ENCODE data around the gene GAP43. TPM values are rescaled to one million over a fixed set of nuclear protein-coding genes. Genes with fewer than 3 reads are reported as not detected.

Gene GAP43, protein sequence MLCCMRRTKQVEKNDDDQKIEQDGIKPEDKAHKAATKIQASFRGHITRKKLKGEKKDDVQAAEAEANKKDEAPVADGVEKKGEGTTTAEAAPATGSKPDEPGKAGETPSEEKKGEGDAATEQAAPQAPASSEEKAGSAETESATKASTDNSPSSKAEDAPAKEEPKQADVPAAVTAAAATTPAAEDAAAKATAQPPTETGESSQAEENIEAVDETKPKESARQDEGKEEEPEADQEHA
- not detected for total RNA-seq

DNA sequence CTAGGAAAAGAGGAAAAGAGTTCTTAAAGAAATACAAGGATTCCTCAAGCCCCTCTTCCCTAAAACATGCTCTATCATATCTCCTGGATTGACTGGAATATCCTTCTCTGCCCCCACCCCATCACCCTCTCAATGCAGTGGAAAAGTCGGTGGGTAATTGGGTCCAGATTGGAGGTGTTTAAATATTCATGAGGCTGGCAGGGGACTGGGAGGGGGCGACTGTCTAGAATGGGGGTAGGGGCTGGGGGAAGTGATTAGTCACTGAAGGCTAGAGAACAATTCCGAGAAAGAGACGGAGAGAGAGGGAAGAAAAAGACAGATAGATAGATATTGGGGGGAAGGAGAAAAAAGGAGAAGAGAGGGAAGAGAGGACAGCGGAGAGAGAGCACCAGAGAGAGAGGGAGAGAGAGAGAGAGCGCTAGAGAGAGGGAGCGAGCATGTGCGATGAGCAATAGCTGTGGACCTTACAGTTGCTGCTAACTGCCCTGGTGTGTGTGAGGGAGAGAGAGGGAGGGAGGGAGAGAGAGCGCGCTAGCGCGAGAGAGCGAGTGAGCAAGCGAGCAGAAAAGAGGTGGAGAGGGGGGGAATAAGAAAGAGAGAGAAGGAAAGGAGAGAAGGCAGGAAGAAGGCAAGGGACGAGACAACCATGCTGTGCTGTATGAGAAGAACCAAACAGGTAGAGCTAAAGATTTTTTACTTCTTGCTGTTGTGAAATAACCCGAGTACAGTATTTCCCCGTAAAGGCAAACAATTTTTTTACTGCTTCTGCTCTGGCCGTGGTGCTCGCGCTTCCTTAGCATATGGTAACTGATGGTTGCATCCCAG lies at the start of gene GAP43:
Gene GAP43, plus strand, starts transcription at position 467 of the 825 bp plus-strand sequence. Its CDS starts 180 bp downstream, at position 647.
- ATAC-seq (replicated peaks), result peak; percentile 66
- H3K36me3 Mint-ChIP-seq (ENCODE audit: low read depth), result no peaks in the 10 kb centered on the region
- peaks cover 38% of the 10 kb centered on the region for H3K27me3 Mint-ChIP-seq
- no peak within 1 kb of the TSS for H3K27ac Mint-ChIP-seq
- no peaks in the 10 kb centered on the region for H3K9me3 Mint-ChIP-seq
- peaks cover 8% of the 10 kb centered on the region for H3K4me1 Mint-ChIP-seq
- peak within 1 kb of the TSS; percentile 50 for H3K4me3 Mint-ChIP-seq

DNA sequence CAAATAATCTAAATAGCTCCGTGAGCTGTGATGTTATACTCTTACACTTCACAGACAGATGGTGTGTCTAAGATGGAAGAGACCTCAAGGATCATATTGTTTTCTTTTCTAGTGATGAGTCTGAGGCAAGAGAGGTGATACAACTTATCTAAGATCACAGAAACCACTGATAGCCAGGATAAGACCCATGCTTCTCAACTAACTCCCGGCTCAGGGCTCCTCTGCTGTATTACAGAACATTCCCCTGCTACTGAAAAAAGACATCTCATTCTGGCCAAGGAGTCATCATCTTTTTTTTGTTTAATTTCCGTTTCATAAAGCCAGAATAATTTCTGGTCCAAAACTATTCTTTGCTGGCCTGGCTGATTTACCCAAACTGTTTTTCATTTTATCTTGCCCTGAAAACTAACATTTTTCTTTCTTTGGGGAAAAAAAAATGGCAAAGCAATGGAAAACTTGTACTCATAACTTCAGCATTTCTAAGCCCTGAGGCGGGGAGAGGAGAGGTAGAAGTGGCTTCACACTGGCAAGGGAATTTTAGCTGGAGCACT lies 46.9 kb upstream of the GAP43 start:
- peaks cover 24% of the 10 kb centered on the region for H3K27me3 Mint-ChIP-seq
- no peak overlapping the region for H3K4me3 Mint-ChIP-seq
- ATAC-seq (replicated peaks), result no peak
- H3K4me1 Mint-ChIP-seq, result no peaks in the 10 kb centered on the region
- H3K9me3 Mint-ChIP-seq, result no peaks in the 10 kb centered on the region
- no peak overlapping the region for H3K27ac Mint-ChIP-seq
- no peaks in the 10 kb centered on the region for H3K36me3 Mint-ChIP-seq (ENCODE audit: low read depth)

DNA sequence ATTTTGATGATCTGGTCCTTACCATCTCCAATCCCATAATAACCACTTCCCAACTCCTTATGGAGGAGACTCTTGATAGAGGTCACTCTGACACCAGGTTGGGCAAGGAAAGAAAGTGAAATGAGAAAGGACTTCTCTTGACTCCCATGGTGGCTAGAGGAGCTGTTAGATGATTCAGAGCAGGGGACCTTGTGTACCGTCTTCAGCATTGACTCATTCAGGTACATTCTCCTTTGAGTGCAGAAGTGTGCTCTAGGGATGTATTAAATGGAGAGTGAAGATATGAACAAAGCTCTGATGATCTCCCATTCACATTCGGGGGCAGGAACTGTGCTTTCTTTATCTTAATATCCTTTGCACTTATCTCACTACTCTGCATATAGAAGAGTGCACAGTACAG lies 46.3 kb upstream of the GAP43 start:
- no peak for ATAC-seq (replicated peaks)
- Mint-ChIP-seq H3K27ac (no peak overlapping the region), H3K4me3 (no peak overlapping the region), H3K27me3 (peaks cover 24% of the 10 kb centered on the region), H3K4me1 (no peaks in the 10 kb centered on the region), H3K9me3 (no peaks in the 10 kb centered on the region), H3K36me3 (ENCODE audit: low read depth) (no peaks in the 10 kb centered on the region)

DNA sequence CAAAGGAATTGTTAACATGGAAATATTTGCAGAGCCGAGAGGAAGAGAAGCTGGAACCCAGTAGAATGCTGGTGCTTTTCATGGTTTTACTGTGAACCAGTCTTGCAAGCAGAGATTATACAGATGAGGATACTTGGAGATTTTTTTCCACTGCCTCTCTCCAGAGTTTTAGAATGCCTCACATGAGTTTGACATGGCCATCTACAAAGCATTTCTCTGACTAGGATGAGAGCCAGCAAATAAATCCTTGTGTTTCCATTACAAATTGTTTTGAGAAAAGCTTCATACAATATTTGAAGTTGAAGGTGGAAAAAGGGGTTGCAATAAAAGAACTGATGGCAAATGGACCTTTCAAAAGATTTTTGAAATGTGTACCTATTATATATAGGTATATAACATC lies 45.0 kb upstream of the GAP43 start:
- Mint-ChIP-seq H3K4me3 (no peak overlapping the region), H3K27me3 (peaks cover 24% of the 10 kb centered on the region)

DNA sequence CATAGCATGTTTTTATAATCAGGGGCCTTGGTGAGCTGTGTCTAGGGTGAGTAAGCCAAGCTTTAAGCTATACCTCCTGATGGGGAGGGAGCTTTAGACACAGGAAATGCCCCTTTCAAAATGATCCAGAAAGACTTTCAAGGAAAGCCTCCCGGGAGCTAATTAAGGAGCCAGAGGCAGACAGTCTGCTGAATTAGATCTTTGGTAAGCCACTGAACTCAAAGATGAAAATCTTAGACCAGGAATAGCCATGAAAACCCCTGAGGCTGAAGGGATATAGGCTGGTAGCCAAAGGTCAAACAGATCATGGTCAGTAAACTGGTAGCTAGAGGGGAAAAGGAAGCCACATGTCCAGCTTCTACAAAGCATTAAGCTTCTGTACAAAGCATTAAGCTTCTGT lies 42.7 kb upstream of the GAP43 start:
- no peaks in the 10 kb centered on the region for H3K36me3 Mint-ChIP-seq (ENCODE audit: low read depth)
- peaks cover 14% of the 10 kb centered on the region for H3K27me3 Mint-ChIP-seq
- no peaks in the 10 kb centered on the region for H3K9me3 Mint-ChIP-seq
- ATAC-seq (replicated peaks), result no peak
- H3K4me1 Mint-ChIP-seq, result no peaks in the 10 kb centered on the region
- no peak overlapping the region for H3K4me3 Mint-ChIP-seq
- H3K27ac Mint-ChIP-seq, result no peak overlapping the region

More for the DNA sequence above, 45.0 kb upstream of the GAP43 start:
- Mint-ChIP-seq H3K27ac (no peak overlapping the region), H3K4me1 (no peaks in the 10 kb centered on the region), H3K36me3 (ENCODE audit: low read depth) (no peaks in the 10 kb centered on the region), H3K9me3 (no peaks in the 10 kb centered on the region)
- ATAC-seq (replicated peaks), result no peak

DNA sequence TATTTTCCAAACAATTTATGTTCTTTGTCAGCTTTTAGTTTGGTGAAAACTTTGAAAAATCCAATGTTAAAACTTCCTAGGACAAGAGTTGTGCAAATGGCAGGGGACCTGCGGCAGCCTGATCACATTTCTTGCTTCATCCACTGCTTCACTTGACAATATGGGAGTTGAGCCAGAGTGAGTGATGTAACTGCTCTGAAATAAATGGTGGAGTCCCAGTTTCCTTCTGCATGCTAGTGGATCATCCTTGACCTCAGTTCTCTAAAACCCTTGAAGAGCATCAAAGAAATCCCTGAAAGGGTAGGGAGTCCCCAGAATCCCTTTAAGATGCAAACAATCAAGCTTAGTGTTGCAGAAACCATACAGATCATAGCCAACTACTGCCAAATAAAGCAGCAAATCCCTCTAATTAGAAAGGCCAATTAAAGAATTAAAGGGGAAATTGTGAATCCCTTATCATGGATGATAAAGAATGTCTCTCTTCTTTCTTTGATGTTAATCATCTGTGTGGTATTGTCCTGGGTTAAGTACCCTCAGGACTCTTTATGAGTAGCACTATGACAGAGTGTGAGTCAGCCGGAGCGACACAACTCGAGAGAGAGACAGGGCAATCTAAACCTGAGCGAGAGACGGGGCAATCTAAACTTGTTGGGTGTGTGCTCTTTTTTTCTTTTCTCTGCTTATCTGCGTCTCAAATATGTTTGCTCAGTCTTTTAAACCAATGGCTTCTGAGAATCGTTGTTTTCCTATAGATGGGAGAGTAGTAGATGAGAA lies 41.8 kb upstream of the GAP43 start:
- Mint-ChIP-seq H3K9me3 (no peaks in the 10 kb centered on the region), H3K36me3 (ENCODE audit: low read depth) (no peaks in the 10 kb centered on the region), H3K4me1 (no peaks in the 10 kb centered on the region), H3K27me3 (peaks cover 8% of the 10 kb centered on the region), H3K4me3 (no peak overlapping the region), H3K27ac (no peak overlapping the region)
- ATAC-seq (replicated peaks), result peak; percentile 87

DNA sequence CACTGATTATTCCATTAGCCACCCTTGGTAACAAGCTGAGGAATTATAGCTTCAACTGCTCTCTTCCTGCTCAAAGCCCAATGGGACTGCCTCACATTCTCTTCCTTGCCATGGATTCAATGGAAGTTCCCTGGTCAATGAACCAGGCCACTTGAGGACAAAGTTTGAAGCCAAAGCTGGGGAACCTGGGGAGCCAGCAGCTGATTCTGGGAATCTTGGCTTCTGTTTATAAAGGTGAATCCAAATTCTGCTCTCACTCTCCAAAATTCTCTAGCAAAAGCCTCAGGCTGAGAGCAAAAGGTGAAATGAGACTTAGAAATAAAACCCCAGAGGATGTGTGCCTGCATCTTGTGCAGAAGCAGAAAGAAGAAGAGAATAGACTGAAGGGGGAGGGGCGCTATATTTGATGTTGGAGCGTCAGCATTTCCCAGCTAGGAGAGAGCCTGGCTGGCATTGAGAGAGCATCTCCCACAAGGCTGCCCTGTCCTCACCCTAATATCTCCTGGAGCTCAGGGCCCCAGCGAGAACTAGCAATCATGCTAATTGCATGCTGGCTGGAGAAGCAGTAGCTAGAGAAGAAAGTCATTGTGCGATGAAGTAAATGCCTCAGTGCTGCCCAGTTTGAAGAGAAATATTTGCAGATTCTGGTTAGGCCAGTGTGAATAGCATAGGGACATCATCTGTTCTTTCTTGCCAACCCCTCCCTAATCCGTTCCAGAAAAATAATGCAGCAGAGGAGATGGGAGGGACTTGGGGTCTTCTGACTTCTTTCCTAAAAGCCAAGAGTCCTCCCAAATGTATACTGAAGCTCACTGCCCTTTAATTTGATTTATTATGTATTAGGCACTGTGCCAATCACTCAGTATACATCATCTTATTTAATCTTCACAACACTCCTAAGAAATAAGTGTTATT lies 34.9 kb upstream of the GAP43 start:
- Mint-ChIP-seq H3K4me3 (no peak overlapping the region), H3K27me3 (peaks cover 17% of the 10 kb centered on the region), H3K9me3 (peaks cover 5% of the 10 kb centered on the region), H3K36me3 (ENCODE audit: low read depth) (no peaks in the 10 kb centered on the region), H3K4me1 (no peaks in the 10 kb centered on the region), H3K27ac (no peak overlapping the region)
- ATAC-seq (replicated peaks), result no peak

DNA sequence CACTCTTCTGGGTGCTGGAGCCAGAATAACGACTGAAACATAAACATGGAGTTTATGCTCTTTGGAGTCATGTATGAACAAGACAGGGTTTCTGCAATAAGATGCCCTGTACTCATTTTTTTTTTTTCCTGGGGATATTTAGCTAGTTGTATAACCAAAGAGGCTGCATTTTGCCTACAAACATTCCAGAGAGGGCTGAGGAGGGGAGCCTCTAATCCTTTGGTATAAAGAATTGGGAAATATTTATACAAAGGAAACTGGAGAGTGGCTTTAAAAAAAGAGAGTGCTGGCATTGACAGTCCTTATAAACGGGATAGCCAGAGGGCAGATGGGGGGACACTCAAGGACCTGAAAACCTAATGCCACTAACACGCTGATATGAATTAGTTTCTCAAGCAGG lies 32.4 kb upstream of the GAP43 start:
- Mint-ChIP-seq H3K4me3 (no peak overlapping the region), H3K9me3 (peaks cover 8% of the 10 kb centered on the region), H3K4me1 (no peaks in the 10 kb centered on the region), H3K36me3 (ENCODE audit: low read depth) (no peaks in the 10 kb centered on the region), H3K27me3 (peaks cover 17% of the 10 kb centered on the region), H3K27ac (no peak overlapping the region)
- ATAC-seq (replicated peaks), result no peak

DNA sequence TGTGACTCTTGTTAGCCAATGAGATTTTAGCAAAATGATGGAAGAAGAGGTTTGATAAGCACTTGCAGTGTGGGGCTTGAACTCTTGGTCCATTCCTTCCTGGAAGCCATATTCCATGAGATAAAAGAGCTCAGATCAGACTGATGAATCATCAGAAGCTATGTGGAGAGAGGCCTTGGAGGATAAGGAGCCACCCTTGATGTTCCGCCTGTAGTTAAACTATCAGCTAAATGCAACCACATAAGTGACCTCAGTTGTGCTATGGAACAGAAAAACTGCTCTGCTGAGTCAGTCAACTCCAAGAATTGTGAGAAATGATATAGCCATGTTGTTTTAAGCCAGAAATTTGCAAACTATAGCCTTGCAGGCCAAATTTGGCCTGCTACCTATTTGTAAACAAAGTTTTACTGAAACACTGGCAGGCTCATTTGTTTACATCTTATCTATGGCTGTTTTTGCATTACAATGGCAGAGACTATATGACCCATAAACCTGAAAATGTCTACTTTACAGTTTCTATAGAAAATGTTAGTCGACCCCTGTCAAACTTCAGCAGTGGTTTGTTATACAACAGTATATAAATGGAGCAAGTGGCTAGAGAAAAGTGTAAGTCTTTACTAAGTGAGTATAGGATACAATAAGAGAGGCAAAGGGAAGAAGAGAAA lies 27.6 kb upstream of the GAP43 start:
- ATAC-seq (replicated peaks), result no peak
- H3K9me3 Mint-ChIP-seq, result peaks cover 8% of the 10 kb centered on the region
- H3K4me1 Mint-ChIP-seq, result no peaks in the 10 kb centered on the region
- H3K36me3 Mint-ChIP-seq (ENCODE audit: low read depth), result no peaks in the 10 kb centered on the region
- H3K4me3 Mint-ChIP-seq, result no peak overlapping the region
- peaks cover 13% of the 10 kb centered on the region for H3K27me3 Mint-ChIP-seq
- H3K27ac Mint-ChIP-seq, result no peak overlapping the region

DNA sequence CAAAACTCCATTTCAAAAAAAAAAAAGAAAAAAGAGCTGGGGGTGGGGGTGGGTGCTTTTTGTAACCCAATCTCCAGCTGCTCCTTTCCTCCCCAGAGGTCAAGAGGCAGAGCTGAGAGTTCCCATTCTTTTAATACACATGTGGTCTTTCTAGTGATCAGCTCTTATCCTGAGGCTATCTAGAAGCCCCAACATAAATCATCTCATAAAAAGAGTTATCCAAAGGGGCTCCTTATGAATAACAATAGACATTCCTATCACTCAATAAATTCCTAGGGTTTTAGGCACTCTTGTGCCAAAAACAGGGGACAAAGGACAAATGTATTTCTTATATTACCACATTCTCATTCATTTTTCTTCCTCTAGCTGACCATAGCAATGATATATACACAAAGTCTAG lies 25.1 kb upstream of the GAP43 start:
- H3K27ac Mint-ChIP-seq, result no peak overlapping the region
- ATAC-seq (replicated peaks), result no peak
- H3K36me3 Mint-ChIP-seq (ENCODE audit: low read depth), result no peaks in the 10 kb centered on the region
- H3K9me3 Mint-ChIP-seq, result peaks cover 5% of the 10 kb centered on the region
- H3K4me3 Mint-ChIP-seq, result no peak overlapping the region
- H3K4me1 Mint-ChIP-seq, result no peaks in the 10 kb centered on the region
- H3K27me3 Mint-ChIP-seq, result peaks cover 23% of the 10 kb centered on the region

DNA sequence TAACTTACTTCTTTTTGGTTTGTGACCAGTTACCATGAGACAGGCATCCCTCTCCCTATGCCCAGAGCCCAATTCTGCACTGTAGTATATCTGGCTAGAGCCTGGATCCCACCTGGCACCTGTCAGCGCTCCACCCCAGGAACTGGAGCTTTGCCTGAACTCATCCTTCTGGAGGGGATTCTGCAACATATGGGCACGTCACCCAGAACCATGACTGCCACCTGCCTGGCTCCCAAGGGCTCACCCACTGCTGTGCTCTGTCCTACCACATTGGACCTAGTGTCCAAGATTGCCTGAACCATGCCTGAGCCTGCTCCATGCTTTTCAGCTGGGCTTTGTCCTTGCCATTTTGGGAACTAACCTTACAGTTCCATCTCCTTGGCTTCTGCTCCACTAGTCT lies 21.1 kb upstream of the GAP43 start:
- Mint-ChIP-seq H3K27ac (no peak overlapping the region), H3K4me1 (no peaks in the 10 kb centered on the region), H3K27me3 (peaks cover 19% of the 10 kb centered on the region), H3K9me3 (no peaks in the 10 kb centered on the region), H3K36me3 (ENCODE audit: low read depth) (no peaks in the 10 kb centered on the region), H3K4me3 (no peak overlapping the region)
- ATAC-seq (replicated peaks), result no peak

DNA sequence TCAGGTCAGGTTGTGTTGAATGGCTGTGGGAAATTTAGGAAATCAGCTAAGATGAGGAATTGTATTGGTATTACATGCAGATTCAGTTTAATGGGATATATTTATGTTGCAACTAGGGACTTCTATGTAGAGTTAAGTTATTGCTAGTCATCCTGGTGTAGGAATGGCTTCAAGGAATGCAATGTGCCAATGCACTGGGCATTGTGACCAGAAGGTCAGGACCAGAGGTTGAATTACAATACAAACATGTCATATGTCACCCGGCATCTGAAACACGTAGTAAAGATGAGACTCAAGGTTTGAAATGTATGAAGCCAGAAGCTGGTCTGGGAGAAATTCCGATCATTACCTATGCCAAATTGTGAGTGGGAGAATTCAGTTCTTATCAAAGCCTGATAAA lies 11.7 kb upstream of the GAP43 start:
- H3K27me3 Mint-ChIP-seq, result peaks cover 19% of the 10 kb centered on the region
- H3K27ac Mint-ChIP-seq, result no peak overlapping the region
- H3K9me3 Mint-ChIP-seq, result no peaks in the 10 kb centered on the region
- H3K36me3 Mint-ChIP-seq (ENCODE audit: low read depth), result no peaks in the 10 kb centered on the region
- H3K4me1 Mint-ChIP-seq, result peaks cover 4% of the 10 kb centered on the region
- ATAC-seq (replicated peaks), result no peak
- no peak overlapping the region for H3K4me3 Mint-ChIP-seq

DNA sequence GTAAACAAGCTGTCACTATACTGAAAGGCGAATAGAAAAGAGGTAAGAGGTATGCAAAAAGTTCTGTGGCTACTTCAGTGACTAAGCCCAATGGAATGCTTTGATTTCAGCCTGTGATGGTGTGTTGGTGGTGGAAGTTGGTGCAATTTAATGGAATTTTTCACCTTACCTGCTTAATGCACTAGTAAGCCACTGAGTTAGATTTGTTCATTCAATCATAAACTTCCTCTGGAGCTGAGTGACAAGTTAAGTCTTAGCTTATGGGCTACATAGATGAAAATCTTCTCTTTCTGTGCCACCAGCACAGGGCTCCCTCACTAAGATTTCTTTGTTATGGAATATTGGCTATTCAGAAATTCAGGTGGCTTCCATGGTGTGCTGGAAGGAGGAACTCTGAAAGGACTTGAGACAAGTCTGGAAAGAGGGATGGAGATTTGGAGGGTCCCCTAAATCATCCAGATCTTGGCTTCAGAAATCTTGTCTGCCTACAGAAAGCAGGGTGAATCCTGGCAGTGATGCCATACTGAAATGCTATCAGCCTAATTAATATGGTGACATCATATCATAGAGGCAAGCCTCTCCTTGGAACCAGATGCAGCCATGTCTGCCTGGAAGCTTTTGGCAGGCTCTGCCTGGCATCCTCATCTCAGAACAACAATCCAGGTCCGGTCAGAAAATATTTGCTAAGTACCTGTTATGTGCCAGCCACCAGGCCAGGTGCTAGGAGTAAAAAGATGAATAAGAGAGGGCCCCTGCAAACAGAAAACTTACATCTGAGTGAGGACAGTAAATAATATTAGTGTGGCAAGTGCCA lies 8.1 kb upstream of the GAP43 start:
- H3K4me3 Mint-ChIP-seq, result no peak overlapping the region
- no peaks in the 10 kb centered on the region for H3K9me3 Mint-ChIP-seq
- no peaks in the 10 kb centered on the region for H3K36me3 Mint-ChIP-seq (ENCODE audit: low read depth)
- ATAC-seq (replicated peaks), result no peak
- peaks cover 12% of the 10 kb centered on the region for H3K27me3 Mint-ChIP-seq
- peaks cover 9% of the 10 kb centered on the region for H3K4me1 Mint-ChIP-seq
- H3K27ac Mint-ChIP-seq, result peak overlapping the region; percentile 71
